NCI-H460 (cell line): Measurements from ENCODE around the gene CHMP4A. TPM values are rescaled to one million over a fixed set of nuclear protein-coding genes. Genes with fewer than 3 reads are reported as not detected.

Source experiments
- DNase-seq: peaks from one replicate; pipeline ENCODE4 v3.0.0-alpha.2; 2016; ENCODE audit warnings: low read depth; ENCODE audit errors: extremely low read depth
- small RNA-seq, 2 experiments: library from RNA; depleted of rRNA; stranded (forward); fragments of <200 nt; gene quantifications; one replicate each; pipeline ENCODE3, GENCODE V24; 2014
- total RNA-seq: library from RNA; depleted of rRNA; stranded (reverse); fragments of >200 nt; shearing (Covaris generic); gene quantifications from 2 replicates; pipeline ENCODE4 v1.2.3, GENCODE V29; 2014; rRNA removed

Gene CHMP4A
- total RNA-seq, 1 experiment from 2014 or later, result 82.4 TPM

- no peak for DNase-seq
Measured at GRCh38 chr14:24160499-24160849, 52.8 kb downstream of the CHMP4A start.

- DNase-seq, result no peak
Measured at GRCh38 chr14:24159777-24160498, 53.4 kb downstream of the CHMP4A start.

Small RNA genes within 50 kb of the gene (small RNA-seq; reads per million reads assigned to genes)
- gene AL136295.4 (0 to 0.02 reads per million in 2 experiments), gene CHMP4A (0 to 0.06 reads per million in 2 experiments), gene IPO4 (0 to 0.18 reads per million in 2 experiments), gene IRF9 (0 reads per million in 2 experiments), gene MDP1 (0 reads per million in 2 experiments)

Other genes with a start within 250 kb of the CHMP4A start
- 19.4 and 21.7 TPM in 2 replicates for gene DHRS4L2, start 224.6 kb downstream of the CHMP4A start, total RNA-seq
- 1.1 and 1.7 TPM in 2 replicates for gene CARMIL3, start 161.5 kb downstream of the CHMP4A start, total RNA-seq
- gene CPNE6, start 141.9 kb downstream of the CHMP4A start, total RNA-seq, result not detected in 2 replicates
- 35.8 and 40.8 TPM in 2 replicates for gene PCK2, start 119.2 kb downstream of the CHMP4A start, total RNA-seq
- 49.6 and 54.1 TPM in 2 replicates for gene DCAF11, start 98.7 kb downstream of the CHMP4A start, total RNA-seq
- gene NRL, start 98.5 kb downstream of the CHMP4A start, total RNA-seq, result 1.4 and 1.6 TPM in 2 replicates
- 0.45 and 0.84 TPM in 2 replicates for gene FITM1, start 82.8 kb downstream of the CHMP4A start, total RNA-seq
- gene PSME1, start 77.3 kb downstream of the CHMP4A start, total RNA-seq, result 160 and 177 TPM in 2 replicates
- gene EMC9, start 71.9 kb downstream of the CHMP4A start, total RNA-seq, result 29.6 and 33.5 TPM in 2 replicates
- gene PSME2, start 66.9 kb downstream of the CHMP4A start, total RNA-seq, result 204 and 205 TPM in 2 replicates
- gene RNF31, start 66.0 kb downstream of the CHMP4A start, total RNA-seq, result 32.0 and 35.1 TPM in 2 replicates
- 14.9 and 16.8 TPM in 2 replicates for gene IRF9, start 52.2 kb downstream of the CHMP4A start, total RNA-seq
- 1.4 and 4.6 TPM in 2 replicates for gene REC8, start 41.4 kb downstream of the CHMP4A start, total RNA-seq
- 38.9 and 48.8 TPM in 2 replicates for gene IPO4, start 24.7 kb downstream of the CHMP4A start, total RNA-seq
- gene TM9SF1, start 18.0 kb downstream of the CHMP4A start, total RNA-seq, result 61.4 and 63.5 TPM in 2 replicates
- gene TSSK4, start 7.8 kb downstream of the CHMP4A start, total RNA-seq, result 0.20 TPM in 1 of 2 replicates, not detected in the other
- 15.0 and 20.2 TPM in 2 replicates for gene MDP1, start 2.6 kb upstream of the CHMP4A start, total RNA-seq
- 207 and 223 TPM in 2 replicates for gene NEDD8, start 18.9 kb upstream of the CHMP4A start, total RNA-seq
- 88.7 and 89.5 TPM in 2 replicates for gene GMPR2, start 19.4 kb upstream of the CHMP4A start, total RNA-seq
- 46.9 and 48.7 TPM in 2 replicates for gene TINF2, start 29.1 kb upstream of the CHMP4A start, total RNA-seq
- gene TGM1, start 49.7 kb upstream of the CHMP4A start, total RNA-seq, result 5.2 TPM in 2 replicates
- 32.2 and 34.2 TPM in 2 replicates for gene RABGGTA, start 58.1 kb upstream of the CHMP4A start, total RNA-seq
- 8.5 and 9.6 TPM in 2 replicates for gene DHRS1, start 86.3 kb upstream of the CHMP4A start, total RNA-seq
- gene NOP9, start 86.4 kb upstream of the CHMP4A start, total RNA-seq, result 16.2 and 16.6 TPM in 2 replicates
- not detected in 2 replicates for gene CIDEB, start 94.5 kb upstream of the CHMP4A start, total RNA-seq
- gene LTB4R2, start 96.7 kb upstream of the CHMP4A start, total RNA-seq, result 7.7 and 8.6 TPM in 2 replicates
- gene LTB4R, start 98.0 kb upstream of the CHMP4A start, total RNA-seq, result 11.1 and 13.4 TPM in 2 replicates
- 0.40 TPM in 1 of 2 replicates, not detected in the other for gene ADCY4, start 121.6 kb upstream of the CHMP4A start, total RNA-seq
- not detected in 2 replicates for gene RIPK3, start 126.5 kb upstream of the CHMP4A start, total RNA-seq
- 17.7 and 23.6 TPM in 2 replicates for gene NFATC4, start 154.7 kb upstream of the CHMP4A start, total RNA-seq
- gene NYNRIN, start 185.5 kb upstream of the CHMP4A start, total RNA-seq, result 0.12 and 0.17 TPM in 2 replicates
- 1.1 and 1.2 TPM in 2 replicates for gene CBLN3, start 216.2 kb upstream of the CHMP4A start, total RNA-seq
- gene KHNYN, start 216.5 kb upstream of the CHMP4A start, total RNA-seq, result 51.1 and 58.3 TPM in 2 replicates
- 22.6 and 24.7 TPM in 2 replicates for gene SDR39U1, start 229.3 kb upstream of the CHMP4A start, total RNA-seq